ENCODE measurements around the gene CALB2.
"Not testable (repeated sequence)": the region's sequence is repeated elsewhere in the genome, so short reads cannot be mapped to it uniquely, and the experiment has no call there.

DNA sequence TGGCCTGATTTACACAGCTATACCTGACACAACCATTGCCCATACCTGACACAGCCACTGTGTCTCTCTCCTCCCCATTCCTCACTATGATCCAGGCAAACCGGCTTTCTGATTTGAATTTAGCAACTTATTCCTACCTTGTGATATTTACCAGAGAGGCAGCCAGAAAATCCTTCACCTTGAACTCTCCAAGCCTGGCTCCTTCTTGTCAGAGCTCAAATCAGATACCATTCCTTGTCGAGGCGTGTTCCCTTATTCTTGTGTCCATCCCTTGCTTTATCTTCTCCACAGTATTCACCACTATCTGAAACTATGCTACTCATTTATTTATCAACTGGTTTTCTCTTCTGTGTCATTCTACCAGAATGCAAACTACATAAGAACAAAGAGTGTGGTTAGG is 44.9 kb upstream of the CALB2 start:
- not testable (repeated sequence) for TF ChIP-seq CTCF (conservative IDR thresholded peaks at IDR 0.05; ENCODE audit: low read length); EZH2phosphoT487 (IDR thresholded peaks at IDR 0.05; ENCODE audit: borderline replicate concordance, low read depth, low read length)
